Measurements from ENCODE around the gene PEX16. TPM values are rescaled to one million over a fixed set of nuclear protein-coding genes. Genes with fewer than 3 reads are reported as not detected.

PEX16 gene
- total RNA-seq, 1 experiment from 2014 or later = 33.2 TPM

DNA sequence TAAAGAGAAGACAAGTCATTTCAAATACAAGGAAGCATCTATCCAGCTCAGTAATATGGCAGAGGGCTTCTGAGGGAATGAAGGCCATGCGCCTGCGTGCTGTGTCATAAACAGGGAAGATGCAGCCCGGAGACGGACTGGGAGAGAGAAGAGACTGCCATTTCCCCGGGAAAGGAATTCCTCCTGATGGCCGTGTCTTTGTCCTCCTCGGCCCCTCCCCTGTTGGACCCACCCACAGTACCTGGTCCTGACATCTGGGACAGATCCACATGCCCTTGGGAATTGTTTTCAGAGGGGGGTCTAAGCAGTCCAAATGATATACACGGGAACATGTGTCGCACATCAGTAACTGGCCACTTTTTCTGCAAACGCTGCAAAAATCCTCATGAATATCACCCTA, 20.2 kb upstream of the PEX16 start:
- ChIA-PET CTCF (no interaction called here), RAD21 (ENCODE audit: low non-redundant PET in 1 of 2, low total read pairs in 2 of 2, uncharacterized antibody in 2 of 2, unreplicated experiment in 2 of 2) (no interaction called here), POLR2A (no interaction called here)
- Histone ChIP-seq H3K9ac (ENCODE audit: low read length) (no peak overlapping the region), H3K36me3 (ENCODE audit: control insufficient read depth in 1 of 2, insufficient read depth in 2 of 2, low read length in 2 of 2) (peaks cover 0 to 4% of the 10 kb centered on the region in 2 experiments; a peak in 1 of 4 replicates), H3K9me3 (ENCODE audit: control insufficient read depth in 1 of 2, insufficient read depth in 1 of 2, low read depth in 1 of 2, low read length in 2 of 2) (no peaks in the 10 kb centered on the region), H3K4me1 (ENCODE audit: control insufficient read depth in 1 of 2, insufficient read depth in 2 of 2, low read length in 2 of 2) (no peaks in the 10 kb centered on the region), H3K4me3 (replicated peaks in 1 of 2; ENCODE audit: low read depth in 1 of 2, low read length in 2 of 2) (no peak overlapping the region), H3K27ac (ENCODE audit: low read depth, low read length) (no peak overlapping the region), H3K4me2 (ENCODE audit: low read length) (no peak overlapping the region), H4K20me1 (ENCODE audit: insufficient read depth) (no peaks in the 10 kb centered on the region), H2AFZ (ENCODE audit: low read depth, low read length, poor library complexity, severe bottlenecking) (no peak overlapping the region), H3K27me3 (ENCODE audit: insufficient read depth, low read length) (no peaks in the 10 kb centered on the region), H3K9me2 (ENCODE audit: insufficient read depth) (no peaks in the 10 kb centered on the region), H3K79me2 (ENCODE audit: insufficient read depth, low read length) (no peaks in the 10 kb centered on the region)
- no peak for ATAC-seq
- TF ChIP-seq EZH2phosphoT487 (IDR thresholded peaks at IDR 0.05; ENCODE audit: borderline replicate concordance) (no peak), MAX (IDR thresholded peaks at IDR 0.05) (no peak), ELF1 (IDR thresholded peaks at IDR 0.05; ENCODE audit: borderline replicate concordance, low read depth) (no peak), SIN3A (IDR thresholded peaks at IDR 0.05; ENCODE audit: low read depth) (no peak), POLR2AphosphoS5 (IDR thresholded peaks at IDR 0.05; ENCODE audit: low read depth, low read length) (no peak), SRF (IDR thresholded peaks at IDR 0.05; ENCODE audit: low read depth) (no peak), CEBPB (IDR thresholded peaks at IDR 0.05; ENCODE audit: low read depth) (no peak), JUND (IDR thresholded peaks at IDR 0.05) (no peak), YY1 (IDR thresholded peaks at IDR 0.05; ENCODE audit: extremely low read depth, insufficient replicate concordance, low read depth, low read length) (no peak), FOSL1 (IDR thresholded peaks at IDR 0.05; ENCODE audit: low read depth) (no peak), TCF7L2 (IDR thresholded peaks at IDR 0.05; ENCODE audit: borderline replicate concordance, extremely low read depth, insufficient read depth, insufficient read length) (no peak), ZFX (IDR thresholded peaks at IDR 0.05) (no peak), CBX3 (IDR thresholded peaks at IDR 0.05; ENCODE audit: low read depth) (no peak), EZH2 (IDR thresholded peaks at IDR 0.05) (no peak)
- DNase-seq (ENCODE audit: low read depth, low spot score) = no peak
- no TSS peak for BruUV-seq (replicated peaks)
- intact Hi-C loops (cut with micrococcal nuclease) = no loop called here
